HG02798 (cell line): ENCODE data around the gene GNPTAB.

Experiments used
- ATAC-seq: cut with Tn5 transposase; IDR thresholded peaks from one replicate; pipeline ENCODE4 v1.9.1; 2021; ENCODE audit warnings: mild to moderate bottlenecking; ENCODE audit not compliant: unreplicated experiment, poor library complexity

Gene GNPTAB

DNA sequence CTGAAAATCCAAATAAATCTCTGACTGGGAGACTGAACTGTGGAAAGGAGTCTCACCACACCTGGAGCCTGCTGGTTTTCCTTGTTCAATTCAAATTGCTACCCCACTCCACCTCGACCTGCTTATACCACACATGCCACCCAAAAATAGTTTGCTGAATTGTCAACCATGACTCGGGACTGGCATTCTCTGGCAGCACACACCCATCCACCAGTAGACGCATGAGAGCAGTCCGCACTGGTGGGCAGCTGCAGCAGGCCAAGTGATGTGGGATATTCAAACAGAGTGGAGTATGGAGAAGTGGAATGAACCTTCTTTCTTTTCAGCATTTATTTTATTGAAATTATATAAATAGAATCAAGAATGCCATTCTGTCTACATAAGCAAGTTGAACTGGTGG lies 52.8 kb downstream of the GNPTAB start:
- no peak for ATAC-seq

DNA sequence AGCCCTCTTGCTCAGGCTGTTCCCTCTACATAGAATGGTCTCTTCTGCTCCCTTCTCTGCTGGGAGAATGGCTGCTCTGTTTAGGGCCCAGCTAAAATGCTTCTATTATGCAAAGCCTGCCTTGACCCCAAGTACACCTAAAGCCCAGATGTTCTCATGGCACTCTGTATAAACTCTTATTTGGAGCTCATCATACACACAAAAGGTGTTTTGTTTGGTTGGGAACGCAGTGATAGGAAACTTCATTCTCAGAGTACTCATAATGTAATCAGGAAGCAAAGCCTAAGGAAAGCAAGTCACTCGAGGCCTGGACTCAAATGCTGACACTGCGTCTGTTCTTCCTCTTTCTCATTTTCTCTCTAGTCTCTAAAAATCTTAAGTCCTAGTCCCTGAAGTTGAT lies 53.3 kb downstream of the GNPTAB start:
- ATAC-seq = no peak

DNA sequence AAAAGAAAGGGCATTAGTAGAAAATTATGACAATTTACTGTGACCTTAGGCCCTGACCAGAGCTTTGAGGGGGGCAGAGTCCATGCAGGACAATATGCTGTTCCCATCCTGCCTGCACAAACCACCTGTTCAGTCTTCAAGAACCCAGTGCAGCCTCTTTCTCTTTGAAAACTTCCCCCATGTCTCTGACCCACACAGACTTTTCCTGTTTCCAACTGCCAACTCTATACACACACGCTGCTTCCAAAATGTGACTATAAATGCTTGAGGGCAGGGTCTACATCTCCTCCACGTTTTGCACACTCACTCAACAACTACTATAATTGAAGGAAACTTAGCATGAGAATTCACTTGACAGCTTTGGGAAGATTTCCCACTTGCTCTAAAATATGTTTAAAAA lies 54.9 kb downstream of the GNPTAB start:
- ATAC-seq = no peak

DNA sequence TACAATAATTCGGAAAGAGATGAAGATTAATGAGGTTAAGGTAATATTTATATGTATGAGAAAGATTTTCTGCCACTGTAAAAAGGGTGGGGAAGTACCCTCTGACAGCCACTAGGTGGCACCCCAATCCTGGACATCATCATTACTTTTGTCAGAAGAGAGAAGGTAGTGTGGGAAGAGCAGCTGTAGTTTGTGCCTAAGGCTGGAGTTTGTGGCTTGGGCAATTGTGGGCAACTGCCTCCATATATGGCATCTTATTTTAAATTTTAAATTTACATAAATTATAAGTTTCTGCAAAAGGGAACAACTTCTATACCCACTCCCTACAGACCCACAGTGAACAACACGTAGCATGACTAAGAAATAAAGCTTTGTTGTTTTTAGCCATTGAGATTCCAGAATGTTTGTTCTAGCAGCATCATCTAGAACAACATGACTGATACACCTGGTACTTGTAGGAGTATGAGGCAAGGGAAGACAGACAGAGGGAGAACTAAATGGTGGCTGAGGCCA lies 57.1 kb downstream of the GNPTAB start:
- peak; percentile 80 for ATAC-seq

DNA sequence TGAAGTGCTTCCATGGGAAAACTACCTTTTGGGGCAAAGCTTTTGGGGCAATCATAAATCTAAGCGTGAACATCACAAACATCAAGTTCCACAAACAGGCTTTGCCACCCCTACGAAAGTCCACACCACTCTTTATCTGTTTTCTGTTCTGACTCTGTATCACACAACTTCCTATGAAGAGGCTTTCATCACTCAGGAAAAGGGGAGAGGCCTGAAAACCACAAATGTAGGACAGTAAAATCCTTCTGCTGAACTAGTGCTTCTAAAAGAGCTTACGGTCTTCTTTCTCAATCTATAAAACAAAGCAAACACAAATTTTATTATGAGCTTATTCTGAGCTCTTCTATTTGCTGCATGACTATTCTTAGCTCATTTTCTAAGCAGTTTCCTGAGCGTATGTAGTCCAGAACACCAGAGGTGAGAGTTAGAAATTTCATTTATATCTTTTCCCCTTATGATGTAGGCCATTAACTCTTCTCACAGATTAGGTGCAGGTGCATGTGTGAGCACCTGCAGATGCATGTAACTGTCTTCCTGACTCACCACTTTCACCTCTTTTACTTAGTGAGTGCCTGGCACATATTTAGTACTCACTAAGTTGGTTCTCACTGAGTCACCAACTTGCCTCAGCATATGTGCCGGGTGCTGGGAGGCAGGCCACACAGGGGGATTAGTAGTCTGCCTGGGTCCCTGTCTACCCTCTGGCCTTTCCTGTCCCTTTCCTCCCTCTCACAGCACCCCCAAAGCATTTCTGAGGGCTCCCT lies 58.6 kb downstream of the GNPTAB start:
- no peak for ATAC-seq

DNA sequence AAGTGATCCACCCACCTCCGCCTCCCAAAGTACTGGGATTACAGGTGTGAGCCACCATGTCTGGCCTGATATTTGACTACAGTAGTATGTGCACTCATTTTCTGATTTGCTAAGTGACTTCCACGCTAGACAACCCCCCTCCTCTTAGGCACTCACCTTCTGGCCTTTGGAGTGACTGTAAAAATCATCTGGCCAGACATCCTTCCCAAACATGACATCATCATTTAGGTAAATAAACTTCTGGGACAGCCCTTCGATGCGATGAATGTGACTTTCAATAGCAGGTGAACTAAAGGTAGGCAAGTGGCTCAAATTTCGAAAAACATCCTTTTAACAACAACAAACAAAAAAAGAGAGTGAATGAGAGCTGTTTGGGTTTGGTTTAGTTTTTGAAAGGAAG lies 60.9 kb downstream of the GNPTAB start:
- no peak for ATAC-seq

DNA sequence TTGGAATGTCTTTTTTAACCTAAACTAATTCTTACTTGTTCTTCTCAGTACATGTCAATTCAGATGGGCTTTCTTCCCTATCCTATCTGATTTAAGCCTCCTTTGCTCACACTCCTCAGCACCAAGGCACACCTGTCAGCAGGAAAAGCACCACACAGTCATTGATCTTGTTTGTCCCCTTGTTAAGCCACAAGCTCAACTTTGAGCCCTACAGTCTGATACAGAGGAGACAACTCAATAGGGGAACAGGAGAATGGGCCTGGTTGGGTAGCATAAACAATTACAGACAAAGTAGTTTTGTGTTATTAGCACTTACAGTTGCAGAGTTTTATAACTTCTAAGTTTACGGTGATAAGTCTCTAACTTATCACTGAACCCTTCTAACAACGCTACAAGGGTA lies 62.0 kb downstream of the GNPTAB start:
- ATAC-seq = no peak

DNA sequence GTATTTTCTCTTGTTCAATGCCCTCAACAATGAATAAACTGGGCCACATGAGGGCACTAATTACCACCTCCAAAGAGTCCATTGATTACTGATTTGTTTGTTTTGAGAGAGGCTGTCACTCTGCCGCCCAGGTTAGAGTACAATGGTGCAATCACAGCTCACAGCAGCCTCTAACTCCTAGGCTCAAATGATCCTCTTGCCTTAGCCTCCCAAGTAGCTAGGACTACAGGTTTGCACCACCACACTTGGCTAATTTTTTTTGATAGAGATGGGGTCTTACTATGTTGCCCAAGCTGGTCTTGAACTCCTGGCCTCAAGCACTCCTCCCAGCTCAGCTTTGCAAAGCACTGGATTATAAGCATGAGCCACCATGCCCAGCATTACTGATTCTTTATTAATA lies 63.2 kb downstream of the GNPTAB start:
- no peak for ATAC-seq

DNA sequence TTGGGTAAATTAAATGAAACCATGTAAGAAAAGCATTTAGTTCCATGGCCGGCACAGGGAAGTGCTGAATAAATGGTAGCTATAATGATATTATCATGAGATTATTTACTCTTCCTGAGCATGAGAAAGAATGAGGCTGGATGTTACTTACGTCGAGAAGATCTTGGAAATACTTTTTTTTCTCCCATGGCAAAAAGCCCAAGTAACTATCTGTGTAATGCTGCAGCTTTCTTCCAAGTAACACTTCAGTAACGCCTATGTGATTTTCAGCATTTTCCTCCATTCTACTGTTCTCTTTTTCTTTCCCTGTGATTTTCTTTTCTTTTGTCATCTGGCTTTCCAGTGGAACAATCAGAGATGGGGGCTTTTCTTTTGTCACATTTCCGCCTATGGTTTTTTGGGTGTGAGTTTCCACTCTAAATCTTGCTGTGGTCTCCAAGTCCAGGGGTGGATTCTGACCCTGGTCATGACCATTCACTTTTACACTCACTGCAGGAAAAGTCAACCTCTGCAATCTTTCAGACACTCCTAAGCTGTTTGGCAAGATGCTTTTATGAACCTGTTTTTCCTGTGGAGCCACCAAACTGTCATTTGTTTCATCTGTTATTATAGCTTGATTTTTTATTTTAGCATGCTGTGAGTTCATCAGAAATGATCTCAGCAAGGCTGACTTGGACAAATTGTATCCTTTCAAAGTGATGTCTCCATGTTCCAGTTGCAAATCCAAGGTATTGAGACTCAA lies 66.5 kb downstream of the GNPTAB start:
- no peak for ATAC-seq

DNA sequence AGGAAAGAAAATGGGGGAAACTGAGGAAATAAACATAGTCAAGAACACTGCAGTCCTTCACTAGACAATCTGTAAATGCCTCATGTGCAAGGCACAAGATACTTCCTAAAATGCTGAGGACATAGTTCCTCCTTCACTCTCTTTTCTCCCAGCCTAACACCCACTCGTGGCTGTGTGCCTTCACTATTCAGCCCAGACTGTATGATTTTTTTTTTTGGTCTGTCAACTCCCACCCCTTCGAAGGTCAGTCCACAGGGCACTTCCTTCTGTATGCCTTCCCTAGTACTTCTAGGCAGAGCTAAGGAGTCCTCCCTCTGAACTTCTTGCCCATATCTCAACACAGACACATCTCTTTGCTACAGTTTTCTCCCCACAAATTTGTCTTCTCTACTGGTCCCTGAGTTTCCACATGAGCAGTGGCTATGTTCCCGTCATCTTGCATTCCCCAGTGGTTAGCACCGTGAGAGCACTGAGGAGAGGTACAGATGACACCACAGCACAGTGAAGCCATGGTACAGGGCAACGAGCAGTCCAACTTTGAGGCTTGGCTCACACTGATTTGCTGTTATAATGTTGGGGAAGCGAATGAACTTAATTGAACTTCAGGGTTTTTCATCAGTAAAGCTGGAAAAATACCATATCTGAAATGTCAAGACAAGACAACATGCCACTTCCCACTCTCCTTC lies 67.4 kb downstream of the GNPTAB start:
- ATAC-seq = no peak

DNA sequence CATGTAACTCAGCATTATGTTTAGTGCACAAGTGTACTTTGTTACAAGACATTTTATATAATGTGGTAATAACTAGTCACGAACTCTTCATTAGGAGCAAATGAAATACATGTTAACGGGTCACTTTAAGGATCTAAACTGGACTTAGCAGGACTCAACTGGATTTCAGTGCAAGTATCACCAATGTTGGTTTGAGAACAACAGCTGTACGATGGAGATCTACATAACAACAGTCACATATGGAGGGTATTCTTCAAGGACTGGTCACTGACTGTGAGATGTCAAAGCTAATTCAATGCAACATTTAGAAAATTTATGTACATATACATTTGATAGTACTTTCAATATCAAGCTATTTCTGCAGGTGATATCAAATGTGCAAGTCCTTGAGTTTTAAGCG lies 69.0 kb downstream of the GNPTAB start:
- ATAC-seq = no peak

DNA sequence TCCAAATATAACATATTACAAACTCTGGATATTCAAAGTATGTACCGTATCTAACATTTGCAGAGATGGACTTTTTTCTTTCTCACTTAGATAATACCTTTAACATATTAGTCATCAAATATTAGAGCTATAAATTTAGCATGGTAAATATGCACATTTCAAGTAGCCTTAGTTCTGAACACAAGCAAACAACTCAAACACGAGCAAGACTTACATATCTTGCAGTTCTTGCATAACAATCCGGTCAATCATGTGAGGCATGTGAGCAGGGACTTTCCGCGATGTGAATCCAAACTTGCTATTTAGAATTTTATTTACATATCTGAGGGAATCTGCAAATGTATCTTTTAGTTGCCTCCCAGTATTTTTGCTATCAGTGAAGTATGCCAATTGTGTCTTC lies 69.4 kb downstream of the GNPTAB start:
- ATAC-seq = no peak

DNA sequence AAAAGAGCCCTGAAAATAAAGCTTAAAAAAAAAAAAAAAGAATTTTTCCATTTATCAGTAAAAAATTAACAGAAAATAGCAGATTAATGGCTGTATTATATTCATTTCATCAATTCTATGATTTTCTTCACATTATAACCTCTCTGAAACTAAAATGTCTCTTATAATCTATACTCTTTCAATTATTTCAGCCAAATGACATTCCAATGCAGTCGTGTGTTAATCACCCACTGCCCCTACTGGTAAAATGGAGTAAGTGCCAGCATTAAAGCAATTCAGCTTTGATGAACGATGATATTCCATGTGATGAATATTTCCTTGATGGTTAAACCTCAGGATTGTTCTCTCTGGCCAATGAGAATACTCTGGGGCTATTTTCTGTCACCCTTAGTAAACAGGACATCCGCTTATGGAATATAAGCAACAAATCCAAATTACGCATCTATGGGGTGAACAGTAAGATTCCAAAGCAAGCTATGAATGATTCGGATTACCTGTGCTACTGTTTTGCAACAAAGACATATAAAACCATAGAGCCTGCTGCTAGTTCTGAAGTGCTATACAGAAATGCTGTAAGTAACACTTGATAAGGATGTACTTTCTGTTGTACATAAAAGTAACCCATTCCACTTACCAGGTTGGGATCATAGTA lies 71.2 kb downstream of the GNPTAB start:
- no peak for ATAC-seq

DNA sequence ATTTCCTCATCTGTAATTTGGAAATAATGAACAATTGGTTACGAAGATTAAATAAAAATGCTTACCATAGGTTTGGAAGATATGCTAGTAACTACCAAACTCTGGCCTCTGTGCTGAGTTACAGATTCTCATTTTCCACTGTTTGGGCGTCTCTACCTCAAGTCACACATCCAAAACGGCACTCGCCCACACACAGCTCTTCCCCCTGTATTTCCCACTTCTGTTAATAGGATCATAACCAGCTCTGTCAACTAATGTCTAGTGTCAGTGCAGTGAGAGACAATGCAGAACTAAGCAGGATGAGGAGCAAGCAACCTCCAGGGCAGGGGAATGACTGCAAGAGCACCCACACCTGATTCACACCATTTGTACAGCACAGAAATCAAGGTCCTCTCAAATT lies 80.6 kb downstream of the GNPTAB start:
- no peak for ATAC-seq

DNA sequence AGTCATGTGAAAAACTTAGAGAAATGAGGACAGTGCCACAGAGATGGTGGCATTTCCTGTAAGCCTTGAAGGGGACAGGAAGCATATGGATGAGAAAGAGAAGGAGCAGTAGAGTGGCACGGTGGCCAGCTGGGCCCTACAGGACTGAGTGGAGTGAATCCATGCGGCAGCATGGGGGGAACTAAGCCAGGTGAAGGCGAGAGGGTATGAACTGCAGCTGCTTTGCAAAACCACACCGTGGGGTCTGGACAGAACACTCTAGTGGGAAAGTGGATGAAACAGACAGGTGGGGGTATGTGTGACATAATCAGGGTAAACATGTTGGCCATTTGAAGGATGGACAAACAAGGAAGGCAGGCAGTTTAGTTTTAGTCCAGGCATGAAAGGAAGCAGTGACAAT lies 81.1 kb downstream of the GNPTAB start:
- no peak for ATAC-seq

DNA sequence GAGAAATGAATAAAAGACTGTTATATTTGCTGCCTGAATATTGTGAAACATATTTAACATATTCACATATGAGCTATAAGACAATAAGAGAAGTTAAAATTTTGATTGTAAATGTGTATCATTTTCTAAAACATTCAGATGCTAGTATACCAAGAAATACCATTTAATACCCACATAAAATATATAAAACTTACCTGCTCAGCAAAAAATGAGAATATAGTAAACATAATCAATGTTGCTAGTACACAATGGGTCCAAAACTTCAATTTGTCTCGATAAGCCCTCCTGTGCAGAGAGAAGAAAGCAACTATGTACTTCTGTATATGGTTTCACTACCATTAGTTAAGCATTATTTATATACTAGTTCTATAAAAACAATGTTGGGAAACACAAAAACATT lies 81.9 kb downstream of the GNPTAB start:
- no peak for ATAC-seq

DNA sequence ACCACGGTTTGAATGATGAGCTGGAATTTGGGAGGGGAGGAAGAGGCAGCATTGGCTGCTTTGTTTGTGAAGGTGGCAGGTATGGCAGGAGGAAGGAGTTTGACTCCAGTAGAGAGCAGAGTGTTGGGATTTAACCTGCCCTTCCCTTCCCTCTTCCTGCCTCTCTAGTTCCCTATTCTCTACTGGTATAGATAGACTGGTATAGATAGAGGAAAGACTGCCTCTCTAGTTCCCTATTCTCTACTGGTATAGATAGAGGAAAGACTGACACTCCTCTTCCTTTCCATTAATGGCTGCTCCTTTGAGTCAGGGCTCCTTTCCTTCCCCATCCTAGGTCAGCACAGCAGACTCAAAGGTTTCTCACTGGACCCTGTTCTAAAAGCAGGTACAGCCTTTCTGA lies 83.1 kb downstream of the GNPTAB start:
- no peak for ATAC-seq

DNA sequence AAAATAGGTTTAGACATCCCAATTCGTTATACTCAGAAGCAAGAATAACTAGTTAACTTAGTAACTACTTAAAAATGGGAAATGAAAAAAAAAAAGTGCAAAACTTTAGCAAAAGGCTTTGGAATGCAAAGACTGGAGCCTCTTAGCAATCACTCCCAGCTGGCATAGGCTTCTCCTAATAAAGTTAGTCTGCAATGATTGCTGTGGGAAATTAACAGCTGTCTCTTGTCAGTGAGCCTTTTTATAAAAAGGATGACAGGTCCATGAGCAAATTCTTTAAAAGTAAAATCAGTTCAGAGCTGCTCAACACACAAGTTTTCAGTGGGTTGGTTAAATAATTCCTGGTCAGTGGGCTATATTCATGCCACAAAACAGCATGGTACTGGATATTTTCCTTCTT lies 84.1 kb downstream of the GNPTAB start:
- ATAC-seq = no peak

DNA sequence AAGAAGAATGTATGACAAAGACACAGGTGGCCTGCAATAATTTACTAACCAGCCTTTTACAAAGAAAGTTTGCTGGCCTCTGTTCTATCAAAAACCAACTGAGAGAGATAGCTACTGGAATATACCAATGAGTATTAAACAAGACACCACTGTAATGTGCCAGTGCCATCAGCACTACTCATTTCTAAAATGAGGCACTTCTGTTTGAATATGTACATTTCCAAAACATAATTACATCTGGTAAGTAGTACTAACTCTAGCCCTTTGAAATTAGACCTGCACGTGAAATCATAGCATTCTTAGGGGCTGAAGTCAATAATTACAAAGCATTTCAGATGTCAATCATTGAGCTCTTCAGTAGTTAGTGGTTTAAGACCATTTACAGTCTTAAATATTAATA lies 84.6 kb downstream of the GNPTAB start:
- ATAC-seq = no peak

DNA sequence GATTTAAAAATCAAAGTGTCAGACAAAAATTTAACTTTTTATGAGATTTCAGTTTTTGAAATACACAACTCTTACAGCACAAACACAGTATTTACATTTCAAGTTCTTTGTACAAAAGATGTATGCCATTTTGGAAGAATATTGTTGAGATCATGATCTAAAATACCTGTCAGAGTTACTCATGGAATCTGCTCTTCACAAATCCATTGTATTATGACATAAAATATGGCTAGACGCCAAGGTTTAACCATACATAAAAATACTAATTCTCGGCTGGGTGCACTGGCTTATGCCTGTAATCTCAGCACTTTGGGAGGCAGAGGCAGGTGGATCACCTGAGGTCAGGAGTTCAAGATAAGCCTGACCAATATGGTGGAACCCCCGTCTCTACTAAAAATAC lies 85.3 kb downstream of the GNPTAB start:
- ATAC-seq = no peak
